NT2/D1 (cell line): ENCODE data around the gene TRIML1.
"Not testable (repeated sequence)": the region's sequence is repeated elsewhere in the genome, so short reads cannot be mapped to it uniquely, and the experiment has no call there.

Source experiments
- DNase-seq: peaks from one replicate; pipeline ENCODE4 v3.0.0-alpha.2; 2011; ENCODE audit warnings: low read depth, low spot score
- H3K27me3 ChIP-seq: 2 replicates; pipeline ENCODE4 v1.6.0; 2011; ENCODE audit warnings: mild to moderate bottlenecking; ENCODE audit not compliant: insufficient read length, insufficient read depth
- H3K36me3 ChIP-seq: 2 replicates; pipeline ENCODE4 v1.6.1; 2011; ENCODE audit warnings: mild to moderate bottlenecking, low read length, mixed read lengths; ENCODE audit not compliant: insufficient read depth, insufficient read length
- H3K4me1 ChIP-seq: 2 replicates; pipeline ENCODE4 v1.5.1; 2011; ENCODE audit not compliant: insufficient read depth, insufficient read length
- H3K4me3 ChIP-seq: 2 replicates; pipeline ENCODE4 v1.5.1; 2011; ENCODE audit warnings: low read depth; ENCODE audit not compliant: insufficient read length
- H3K9ac ChIP-seq: 2 replicates; pipeline ENCODE4 v1.6.0; 2011; ENCODE audit warnings: low read depth; ENCODE audit not compliant: insufficient read length
- H3K9me3 ChIP-seq: 2 replicates; pipeline ENCODE4 v1.5.1; 2011; ENCODE audit warnings: mild to moderate bottlenecking, low read length; ENCODE audit not compliant: insufficient read depth
- SUZ12 ChIP-seq: IDR thresholded peaks from 2 replicates; pipeline ENCODE4 v1.6.1; 2011; ENCODE audit not compliant: insufficient read length, insufficient read depth; ENCODE audit errors: extremely low read depth
- YY1 ChIP-seq: IDR thresholded peaks from 2 replicates; pipeline ENCODE4 v1.6.1; 2011; ENCODE audit not compliant: insufficient read length, insufficient read depth
- ZNF274 ChIP-seq: IDR thresholded peaks from 2 replicates; pipeline ENCODE4 v1.6.1; 2011; ENCODE audit warnings: mild to moderate bottlenecking, low read depth, low read length

The TRIML1 gene

GRCh38 chr4:188139671-188140070 lies 430 bp downstream of the TRIML1 start:
- Histone ChIP-seq H3K9ac (no peak overlapping the region), H3K4me1 (no peaks in the 10 kb centered on the region), H3K9me3 (no peaks in the 10 kb centered on the region), H3K27me3 (no peaks in the 10 kb centered on the region), H3K4me3 (no peak overlapping the region), H3K36me3 (no peaks in the 10 kb centered on the region)
- DNase-seq, result no peak
- TF ChIP-seq ZNF274 (no peak), YY1 (no peak), SUZ12 (no peak)

- H3K27me3 ChIP-seq, result no peaks in the 10 kb centered on the region
- no peak overlapping the region for H3K4me3 ChIP-seq
- no peaks in the 10 kb centered on the region for H3K4me1 ChIP-seq
- no peak for TF ChIP-seq YY1
- no peak for TF ChIP-seq SUZ12
- no peak for TF ChIP-seq ZNF274
- H3K9me3 ChIP-seq, result no peaks in the 10 kb centered on the region
- no peak for DNase-seq
- H3K36me3 ChIP-seq, result no peaks in the 10 kb centered on the region
- no peak overlapping the region for H3K9ac ChIP-seq
Observed at GRCh38 chr4:188143731-188144130, 4.5 kb downstream of the TRIML1 start.

- H3K9me3 ChIP-seq, result no peaks in the 10 kb centered on the region
- H3K27me3 ChIP-seq, result no peaks in the 10 kb centered on the region
- DNase-seq, result no peak
- no peaks in the 10 kb centered on the region for H3K36me3 ChIP-seq
- H3K4me3 ChIP-seq, result no peak overlapping the region
- TF ChIP-seq YY1 (no peak), SUZ12 (no peak), ZNF274 (no peak)
- no peak overlapping the region for H3K9ac ChIP-seq
- no peaks in the 10 kb centered on the region for H3K4me1 ChIP-seq
Observed at GRCh38 chr4:188145601-188146000, 6.4 kb downstream of the TRIML1 start.

- H3K9me3 ChIP-seq, result no peaks in the 10 kb centered on the region
- no peaks in the 10 kb centered on the region for H3K36me3 ChIP-seq
- DNase-seq, result no peak
- no peaks in the 10 kb centered on the region for H3K27me3 ChIP-seq
- TF ChIP-seq ZNF274, result no peak
- no peak for TF ChIP-seq YY1
- no peak for TF ChIP-seq SUZ12
- H3K4me1 ChIP-seq, result no peaks in the 10 kb centered on the region
- H3K4me3 ChIP-seq, result no peak overlapping the region
- no peak overlapping the region for H3K9ac ChIP-seq
Observed at GRCh38 chr4:188146618-188147017, 7.4 kb downstream of the TRIML1 start.

GRCh38 chr4:188147176-188147575 lies 7.9 kb downstream of the TRIML1 start:
- no peaks in the 10 kb centered on the region for H3K36me3 ChIP-seq
- no peaks in the 10 kb centered on the region for H3K27me3 ChIP-seq
- no peak overlapping the region for H3K4me3 ChIP-seq
- no peak for DNase-seq
- H3K9me3 ChIP-seq, result no peaks in the 10 kb centered on the region
- H3K4me1 ChIP-seq, result no peaks in the 10 kb centered on the region
- no peak overlapping the region for H3K9ac ChIP-seq
- TF ChIP-seq SUZ12 (no peak), ZNF274 (no peak), YY1 (no peak)

GRCh38 chr4:188147776-188148175 lies 8.5 kb downstream of the TRIML1 start:
- no peaks in the 10 kb centered on the region for H3K27me3 ChIP-seq
- TF ChIP-seq ZNF274, result no peak
- H3K36me3 ChIP-seq, result no peaks in the 10 kb centered on the region
- H3K4me3 ChIP-seq, result no peak overlapping the region
- no peaks in the 10 kb centered on the region for H3K9me3 ChIP-seq
- no peaks in the 10 kb centered on the region for H3K4me1 ChIP-seq
- no peak for DNase-seq
- H3K9ac ChIP-seq, result no peak overlapping the region

GRCh38 chr4:188154668-188155405 lies 15.6 kb downstream of the TRIML1 start:
- Histone ChIP-seq H3K9me3 (no peaks in the 10 kb centered on the region), H3K36me3 (no peaks in the 10 kb centered on the region), H3K4me1 (no peaks in the 10 kb centered on the region), H3K9ac (no peak overlapping the region), H3K27me3 (no peaks in the 10 kb centered on the region), H3K4me3 (no peak overlapping the region)
- no peak for TF ChIP-seq YY1
- no peak for TF ChIP-seq SUZ12
- TF ChIP-seq ZNF274, result no peak
- DNase-seq, result no peak

GRCh38 chr4:188158336-188158735 lies 19.1 kb downstream of the TRIML1 start:
- H3K9ac ChIP-seq, result no peak overlapping the region
- TF ChIP-seq ZNF274 (no peak), SUZ12 (no peak), YY1 (no peak)
- no peak for DNase-seq
- H3K4me1 ChIP-seq, result no peaks in the 10 kb centered on the region
- H3K27me3 ChIP-seq, result no peaks in the 10 kb centered on the region
- H3K36me3 ChIP-seq, result no peaks in the 10 kb centered on the region
- no peaks in the 10 kb centered on the region for H3K9me3 ChIP-seq
- H3K4me3 ChIP-seq, result no peak overlapping the region

GRCh38 chr4:188159513-188160226 lies 20.4 kb downstream of the TRIML1 start:
- DNase-seq, H3K9me3 ChIP-seq, H3K9ac ChIP-seq, H3K36me3 ChIP-seq, H3K4me1 ChIP-seq, H3K27me3 ChIP-seq, H3K4me3 ChIP-seq: not testable (repeated sequence)
